ENCODE measurements around the gene TBC1D20. TPM values are rescaled to one million over a fixed set of nuclear protein-coding genes. Genes with fewer than 3 reads are reported as not detected.

The TBC1D20 gene
- polyA plus RNA-seq, 5 donors: 32.7 to 39.5 (median 36.3) TPM

DNA sequence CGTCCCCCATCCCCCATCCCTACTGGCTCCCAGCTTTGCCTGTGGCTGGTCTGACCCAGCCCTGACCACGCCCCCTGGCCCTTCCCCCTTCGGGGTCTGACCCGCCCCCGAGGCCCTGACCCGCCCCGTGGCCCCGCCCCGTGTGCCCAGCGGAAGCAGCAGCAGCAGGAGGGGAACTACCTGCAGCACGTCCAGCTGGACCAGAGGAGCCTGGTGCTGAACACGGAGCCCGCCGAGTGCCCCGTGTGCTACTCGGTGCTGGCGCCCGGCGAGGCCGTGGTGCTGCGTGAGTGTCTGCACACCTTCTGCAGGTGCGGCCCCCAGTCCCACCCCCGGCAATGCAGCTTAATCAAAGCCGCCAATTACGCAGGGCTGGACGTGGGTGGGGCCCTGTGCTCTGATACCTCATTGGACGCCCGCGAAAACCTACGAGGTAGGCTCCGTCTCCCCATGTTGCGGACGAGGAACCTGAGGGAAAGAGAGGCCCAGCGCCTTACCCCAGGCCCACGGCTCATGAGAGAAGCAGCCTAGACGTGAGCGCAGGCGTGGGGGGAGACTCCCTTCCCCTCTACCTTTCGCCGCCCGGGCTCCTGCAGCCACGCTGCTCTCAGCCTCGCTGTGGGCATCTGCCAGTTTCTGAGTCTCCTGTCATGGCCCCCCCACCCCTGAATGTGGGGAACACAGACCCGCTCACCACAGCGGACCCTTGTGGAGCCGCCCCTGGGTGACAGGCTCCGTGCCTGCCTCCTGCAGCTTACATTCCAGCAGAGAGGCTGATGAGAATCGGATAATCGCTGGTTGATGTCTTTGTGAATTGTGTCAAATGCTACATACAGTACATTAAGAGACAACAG, 41.4 kb downstream of the TBC1D20 start:
- no peak for DNase-seq

GRCh38 chr20:420166-420620, 42.1 kb downstream of the TBC1D20 start:
- no peak for DNase-seq

DNA sequence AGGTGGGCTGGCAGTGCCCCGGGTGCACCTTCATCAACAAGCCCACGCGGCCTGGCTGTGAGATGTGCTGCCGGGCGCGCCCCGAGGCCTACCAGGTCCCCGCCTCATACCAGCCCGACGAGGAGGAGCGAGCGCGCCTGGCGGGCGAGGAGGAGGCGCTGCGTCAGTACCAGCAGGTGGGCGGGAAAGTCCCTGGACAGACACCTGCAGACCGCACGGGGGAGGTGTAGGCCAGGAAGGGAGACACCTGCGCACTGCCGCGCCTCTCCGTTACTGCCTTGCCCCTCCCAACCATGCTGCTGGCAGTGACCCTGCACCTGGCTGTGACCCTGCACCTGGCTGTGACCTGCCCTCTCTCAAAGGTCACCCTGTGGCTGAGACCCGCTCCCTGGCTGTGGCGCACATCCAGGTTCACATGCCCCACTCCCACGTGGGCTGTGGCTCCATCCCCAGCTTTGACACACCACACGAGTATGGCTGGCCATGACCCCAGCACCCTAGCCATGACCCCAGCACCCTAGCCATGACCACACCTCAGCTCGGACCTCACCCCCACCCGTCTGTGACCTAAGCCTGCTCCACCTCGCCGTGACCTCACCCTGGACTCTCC, 42.7 kb downstream of the TBC1D20 start:
- DNase-seq: no peak

- DNase-seq: no peak
Observed at GRCh38 chr20:418858-419365, 43.4 kb downstream of the TBC1D20 start.

- no peak for DNase-seq
Observed at GRCh38 chr20:417801-418342, 44.5 kb downstream of the TBC1D20 start.

DNA sequence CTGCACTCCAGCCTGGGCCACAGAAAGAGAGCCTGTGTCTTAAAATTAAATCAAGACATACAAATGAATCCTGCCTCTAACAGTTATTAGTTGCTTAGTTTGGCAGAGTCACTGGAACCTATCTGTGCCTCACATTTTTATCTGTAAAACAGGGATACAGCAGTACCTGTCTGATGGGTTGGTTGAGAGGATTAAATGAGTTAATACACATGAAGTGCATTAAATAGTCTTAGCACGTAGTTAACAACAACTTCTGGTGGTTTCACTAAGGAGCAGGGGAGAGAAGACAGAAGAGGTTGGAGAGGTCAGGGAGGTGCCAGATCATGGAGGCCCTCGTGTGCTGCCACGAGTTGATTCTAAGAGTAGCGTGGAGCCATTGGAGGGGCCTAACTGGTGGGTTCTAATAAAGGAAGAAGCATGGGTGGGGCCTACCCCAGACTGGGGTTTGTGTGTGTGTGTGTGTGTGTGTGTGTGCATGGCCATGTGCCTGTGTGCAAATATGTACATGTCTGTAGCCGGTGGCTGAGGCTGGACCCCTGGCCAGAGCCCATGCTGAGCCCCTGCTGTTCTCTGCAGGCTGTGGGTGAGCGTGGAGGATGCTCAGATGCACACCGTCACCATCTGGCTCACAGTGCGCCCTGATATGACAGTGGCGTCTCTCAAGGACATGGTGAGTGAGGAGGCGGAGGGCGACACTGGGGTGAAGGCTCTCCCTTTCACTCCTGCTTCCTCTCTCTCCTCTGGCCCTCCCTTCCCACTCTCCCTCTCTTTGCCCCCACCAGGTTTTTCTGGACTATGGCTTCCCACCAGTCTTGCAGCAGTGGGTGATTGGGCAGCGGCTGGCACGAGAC, 45.2 kb downstream of the TBC1D20 start:
- no peak for DNase-seq

- DNase-seq: no peak
Observed at GRCh38 chr20:415820-416322, 46.5 kb downstream of the TBC1D20 start.

DNA sequence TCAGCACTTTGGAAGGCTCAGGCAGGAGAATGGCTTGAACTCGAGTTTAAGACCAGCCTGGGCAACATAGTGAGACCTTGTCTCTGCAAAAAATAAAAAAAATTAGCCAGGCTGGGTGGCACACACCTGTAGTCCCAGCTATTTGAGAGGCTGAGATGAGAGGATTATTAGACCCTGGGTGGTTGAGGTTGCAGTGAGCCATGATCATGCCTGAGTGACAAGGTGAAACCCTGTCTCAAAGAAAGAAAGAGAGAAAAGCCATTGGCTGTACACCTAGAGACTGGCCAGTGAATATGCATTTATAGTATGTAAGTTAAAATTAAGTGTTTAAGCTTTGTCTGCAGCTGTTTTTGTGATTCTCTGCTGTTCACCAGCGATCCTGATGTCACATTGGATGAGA, 48.2 kb downstream of the TBC1D20 start:
- no peak for DNase-seq

DNA sequence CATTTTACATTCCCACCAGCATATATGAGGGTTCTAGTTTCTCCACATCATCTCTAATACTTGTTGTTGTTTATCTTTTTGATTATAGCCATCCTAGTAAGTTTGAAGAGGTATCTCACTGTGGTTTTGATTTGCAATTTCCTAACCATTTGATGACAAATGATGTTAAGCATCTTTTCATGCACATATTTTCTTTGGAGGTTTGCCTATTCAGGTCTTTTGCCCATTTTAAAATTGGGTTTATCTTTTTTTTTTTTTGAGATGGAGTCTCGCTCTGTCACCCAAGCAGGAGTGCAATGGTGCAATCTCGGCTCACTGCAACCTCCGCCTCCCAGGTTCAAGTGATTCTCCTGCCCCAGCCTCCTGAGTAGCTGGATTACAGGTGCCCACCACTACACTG, 50.3 kb downstream of the TBC1D20 start:
- DNase-seq: no peak

- no peak for DNase-seq
Observed at GRCh38 chr20:409697-410559, 52.4 kb downstream of the TBC1D20 start.

GRCh38 chr20:408843-409696, 53.3 kb downstream of the TBC1D20 start:
- DNase-seq: no peak

GRCh38 chr20:407953-408842, 54.1 kb downstream of the TBC1D20 start, which contains the start of gene RBCK1:
TSS of gene RBCK1 (plus strand) at chr20:408299. CDS start at chr20:408758, 459 bp downstream.
- DNase-seq: peak; percentile 89

DNA sequence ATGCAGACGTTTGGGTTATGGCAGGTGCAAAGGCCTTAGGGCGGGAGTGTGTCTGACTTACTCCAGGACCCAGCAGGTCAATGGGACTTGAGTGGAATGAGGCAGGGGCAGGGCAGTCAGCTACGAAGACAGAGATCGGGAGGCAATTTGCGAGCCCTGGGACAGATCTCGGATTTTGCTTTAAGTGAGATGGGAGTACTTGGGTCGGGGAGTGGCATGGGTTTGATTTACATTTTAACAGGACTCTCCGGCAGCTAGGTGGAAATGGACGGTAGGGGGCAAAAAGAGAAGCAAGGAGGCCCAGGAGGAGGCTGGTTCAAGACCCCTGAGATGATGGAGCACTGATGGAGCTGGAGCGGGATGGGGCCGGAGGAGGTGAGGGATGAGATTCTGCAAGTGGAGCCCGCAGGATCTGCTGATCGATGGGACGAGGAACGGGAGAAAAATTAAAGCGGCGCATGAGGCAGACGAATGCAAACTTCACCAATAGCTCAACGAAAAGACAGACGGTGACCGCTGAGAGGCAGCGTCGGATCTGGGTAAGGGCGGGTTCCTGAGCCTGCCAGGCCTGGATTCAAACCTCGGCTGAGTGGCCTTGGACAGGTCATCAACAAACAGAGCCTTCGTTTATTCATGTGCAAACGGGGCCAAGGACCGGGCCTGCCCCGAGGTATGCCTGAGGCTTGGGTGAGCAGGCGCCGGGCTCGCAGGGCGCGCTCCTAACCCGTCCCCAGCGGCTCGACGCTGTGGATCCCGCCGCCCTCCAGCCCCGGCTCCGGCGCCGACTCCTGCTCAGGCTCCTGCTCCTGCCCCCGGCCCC, 55.0 kb downstream of the TBC1D20 start:
- DNase-seq: peak; percentile 79 to 80

DNA sequence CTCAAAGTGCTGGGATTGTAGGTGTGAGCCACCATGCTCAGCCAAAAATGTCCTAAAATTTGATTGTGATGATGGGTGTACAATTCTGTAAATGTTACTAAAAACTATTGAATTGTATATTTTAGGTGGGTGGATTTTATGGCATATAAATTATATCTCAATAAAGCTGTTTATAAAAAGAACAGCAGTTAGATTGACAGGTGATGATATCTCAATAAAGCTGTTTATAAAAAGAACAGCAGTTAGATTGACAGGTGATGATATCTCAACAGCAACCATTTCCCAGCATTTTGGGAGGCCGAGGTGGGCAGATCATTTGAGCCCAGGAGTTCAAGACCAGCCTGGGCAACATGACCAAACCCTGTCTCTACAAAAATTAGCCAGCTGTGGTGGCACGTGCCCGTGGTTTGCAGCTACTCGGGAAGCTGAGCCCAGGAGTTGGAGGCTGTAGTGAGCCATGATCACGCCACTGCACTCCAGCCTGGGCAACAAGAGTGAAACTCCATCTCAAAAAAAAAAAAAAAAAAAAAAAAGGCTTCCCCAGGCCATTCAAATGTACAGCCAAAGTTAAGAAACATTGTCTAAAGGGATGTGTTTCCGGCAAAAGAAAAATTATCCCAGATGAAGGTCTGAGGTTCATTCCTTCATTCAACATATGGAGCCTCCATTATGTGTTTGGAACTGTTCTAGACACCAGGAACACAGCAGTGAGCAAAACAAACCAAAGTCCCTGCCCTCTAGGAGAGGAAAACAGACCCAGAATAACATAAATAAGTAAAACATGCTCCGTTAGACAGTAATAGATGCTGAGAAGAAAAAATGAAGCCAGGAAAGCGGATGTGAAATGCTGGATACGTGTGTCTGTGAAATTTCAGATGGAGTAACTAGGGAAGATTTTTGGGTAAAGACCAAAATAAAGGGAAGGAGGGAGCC, 55.9 kb downstream of the TBC1D20 start:
- DNase-seq: no peak

GRCh38 chr20:404088-404487, 58.2 kb downstream of the TBC1D20 start:
- DNase-seq: no peak

DNA sequence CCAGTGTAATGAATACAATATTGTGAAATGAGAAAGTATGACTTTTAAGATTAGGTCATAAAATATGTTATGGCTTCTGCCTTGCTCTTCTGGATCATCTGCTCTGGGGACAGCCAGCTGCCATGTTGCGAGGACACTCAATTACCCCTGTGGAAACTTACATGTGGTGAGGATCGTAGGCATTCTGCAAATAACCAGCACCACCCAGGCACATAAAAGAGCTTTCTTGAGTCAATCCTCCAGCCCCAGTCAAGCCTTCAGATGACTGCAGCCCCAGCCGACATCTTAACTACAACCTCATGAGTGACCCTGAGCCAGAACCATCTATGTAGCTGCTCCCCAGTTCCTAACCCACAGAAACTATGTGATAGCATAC, 58.8 kb downstream of the TBC1D20 start:
- DNase-seq: no peak
